ENCODE data around the gene MTARC1.

MTARC1 gene

DNA sequence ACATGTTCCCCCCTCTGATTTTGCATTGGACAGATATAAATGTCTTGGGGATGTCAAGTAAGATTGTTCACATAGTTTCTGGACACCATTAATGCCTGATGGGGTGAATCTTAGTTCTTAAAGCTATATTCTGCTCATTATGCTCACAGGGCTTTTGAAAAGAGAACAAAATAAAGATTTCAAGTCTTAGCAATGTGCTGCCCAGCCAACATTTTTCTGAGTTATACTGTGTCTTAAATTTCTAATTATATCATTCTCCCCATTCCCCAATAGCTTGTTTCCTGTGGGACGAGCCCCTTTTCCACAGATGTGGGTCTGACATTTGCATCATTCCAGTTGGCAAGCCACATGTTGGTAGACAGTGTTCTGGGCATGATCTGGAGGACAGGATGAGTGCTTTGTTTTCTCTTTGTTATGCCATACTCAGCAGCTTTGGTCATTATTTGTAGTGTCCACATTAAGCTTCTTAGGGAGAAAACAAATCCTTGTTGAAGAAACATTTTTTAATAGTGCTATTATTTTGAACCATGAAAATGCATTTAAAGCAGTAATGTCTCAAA is 32.8 kb downstream of the MTARC1 start:
- TF ChIP-seq, protein P1, sequence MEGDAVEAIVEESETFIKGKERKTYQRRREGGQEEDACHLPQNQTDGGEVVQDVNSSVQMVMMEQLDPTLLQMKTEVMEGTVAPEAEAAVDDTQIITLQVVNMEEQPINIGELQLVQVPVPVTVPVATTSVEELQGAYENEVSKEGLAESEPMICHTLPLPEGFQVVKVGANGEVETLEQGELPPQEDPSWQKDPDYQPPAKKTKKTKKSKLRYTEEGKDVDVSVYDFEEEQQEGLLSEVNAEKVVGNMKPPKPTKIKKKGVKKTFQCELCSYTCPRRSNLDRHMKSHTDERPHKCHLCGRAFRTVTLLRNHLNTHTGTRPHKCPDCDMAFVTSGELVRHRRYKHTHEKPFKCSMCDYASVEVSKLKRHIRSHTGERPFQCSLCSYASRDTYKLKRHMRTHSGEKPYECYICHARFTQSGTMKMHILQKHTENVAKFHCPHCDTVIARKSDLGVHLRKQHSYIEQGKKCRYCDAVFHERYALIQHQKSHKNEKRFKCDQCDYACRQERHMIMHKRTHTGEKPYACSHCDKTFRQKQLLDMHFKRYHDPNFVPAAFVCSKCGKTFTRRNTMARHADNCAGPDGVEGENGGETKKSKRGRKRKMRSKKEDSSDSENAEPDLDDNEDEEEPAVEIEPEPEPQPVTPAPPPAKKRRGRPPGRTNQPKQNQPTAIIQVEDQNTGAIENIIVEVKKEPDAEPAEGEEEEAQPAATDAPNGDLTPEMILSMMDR (IDR thresholded peaks at IDR 0.05; ENCODE audit: control insufficient read depth, insufficient read depth, low read depth, low read length, missing control alignments), result no peak
- DNase-seq (ENCODE audit: low read depth), result no peak
- no peak overlapping the region for H3K4me3 ChIP-seq (ENCODE audit: control insufficient read depth, low read depth, low read length)

DNA sequence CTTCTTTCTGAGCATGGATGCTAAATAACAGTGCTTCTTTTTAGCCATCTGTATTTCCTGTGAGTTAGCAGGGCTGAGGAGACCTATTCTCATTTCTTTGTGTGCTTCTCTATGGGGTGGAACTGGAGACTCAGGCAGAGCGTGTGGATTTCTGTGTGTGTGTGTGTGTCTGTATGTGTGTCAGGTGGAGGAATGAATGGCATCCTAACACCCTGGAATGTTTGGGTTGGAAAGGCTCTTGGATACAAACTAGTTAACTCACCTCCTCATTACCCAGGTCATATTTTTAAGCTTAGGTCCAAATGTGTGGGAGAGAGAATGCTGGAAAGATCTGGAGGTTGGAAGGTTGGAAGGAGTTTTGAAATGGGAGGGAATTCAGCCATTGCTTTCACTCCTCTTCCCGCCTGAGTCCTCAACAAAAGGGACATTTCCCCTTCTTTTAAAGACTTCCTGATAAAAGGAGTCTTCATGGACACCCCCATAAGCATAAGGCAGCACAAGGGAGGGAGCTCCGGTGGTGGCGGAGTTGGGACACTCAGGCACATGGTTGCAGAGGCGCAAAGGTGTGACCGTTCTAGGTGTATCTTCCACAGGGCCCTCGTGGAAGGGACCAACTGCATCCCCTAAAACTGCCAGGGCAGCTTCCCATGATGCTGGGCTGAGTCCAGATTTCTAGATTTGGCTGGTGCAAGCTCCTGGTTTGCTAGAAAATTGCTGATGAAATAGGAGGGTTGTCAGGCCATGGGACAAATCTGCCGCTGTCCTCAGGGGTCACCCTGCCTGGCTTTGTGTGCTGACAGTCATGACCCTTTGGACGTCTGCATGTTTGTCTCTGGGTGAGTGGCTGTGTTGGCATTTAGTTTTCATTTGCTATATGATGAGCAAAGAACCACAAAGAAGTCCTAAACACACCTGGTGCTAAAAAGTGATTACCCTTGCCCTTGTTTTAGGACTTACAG is 37.6 kb downstream of the MTARC1 start:
- DNase-seq (ENCODE audit: low read depth), result no peak
- TF ChIP-seq, protein P1 (IDR thresholded peaks at IDR 0.05; ENCODE audit: control insufficient read depth, insufficient read depth, low read depth, low read length, missing control alignments), result no peak
- H3K4me3 ChIP-seq (ENCODE audit: control insufficient read depth, low read depth, low read length), result no peak overlapping the region

DNA sequence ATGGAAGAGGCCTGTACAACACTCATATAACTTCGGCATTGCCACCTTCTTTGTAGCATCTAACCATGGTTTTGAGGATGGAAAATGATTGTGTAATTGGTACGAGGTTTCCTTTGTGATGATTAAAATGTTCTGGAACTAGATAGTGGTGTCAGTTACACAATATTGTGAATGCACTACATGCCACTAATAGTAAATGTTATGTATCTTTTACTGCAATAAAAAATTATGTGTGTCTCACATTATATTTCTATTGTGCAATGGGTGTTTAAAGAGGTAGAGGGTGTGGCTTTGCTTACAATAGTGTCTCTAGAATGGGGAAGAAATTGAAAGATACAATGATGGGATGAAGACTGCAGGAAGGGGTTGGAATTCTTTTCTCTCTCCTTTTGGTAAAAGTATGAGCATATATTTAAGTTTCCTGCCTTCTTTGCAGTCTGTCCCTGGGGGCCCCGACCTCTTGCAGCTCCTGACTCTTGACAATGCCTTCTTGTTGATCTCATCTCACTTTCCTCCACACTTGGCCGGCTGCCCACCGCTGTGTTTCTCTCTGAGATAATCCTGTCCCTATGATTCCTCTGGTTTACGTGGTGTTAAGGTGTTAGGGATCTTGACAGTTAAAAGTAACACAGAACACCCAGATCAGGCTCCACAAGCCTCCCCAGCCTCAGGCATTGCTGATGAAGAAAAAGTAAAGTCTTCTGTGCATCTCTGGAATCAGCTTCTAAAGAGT is 39.3 kb downstream of the MTARC1 start:
- no peak overlapping the region for H3K4me3 ChIP-seq (ENCODE audit: control insufficient read depth, low read depth, low read length)
- TF ChIP-seq, protein P1 (IDR thresholded peaks at IDR 0.05; ENCODE audit: control insufficient read depth, insufficient read depth, low read depth, low read length, missing control alignments), result no peak
- peak; percentile 32 for DNase-seq (ENCODE audit: low read depth)

DNA sequence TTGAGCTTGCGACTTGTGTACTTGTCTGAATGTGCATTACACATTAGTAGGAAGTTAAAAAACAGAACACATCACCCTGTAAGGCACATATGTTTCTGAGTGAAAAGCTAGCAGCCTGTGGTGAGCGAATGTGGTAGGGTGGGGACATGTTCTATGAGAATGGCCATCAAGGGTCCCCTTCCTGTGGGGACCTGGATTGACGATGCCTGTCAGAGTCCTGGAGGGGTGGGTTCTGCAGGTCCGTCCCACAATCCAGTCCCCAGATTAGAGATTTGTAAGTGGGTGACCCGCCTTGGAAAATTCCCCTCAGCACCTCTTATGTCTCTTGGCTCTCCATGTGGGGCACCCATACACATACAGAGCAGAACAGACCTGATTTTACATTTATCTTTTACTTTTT is 40.0 kb downstream of the MTARC1 start:
- no peak overlapping the region for H3K4me3 ChIP-seq (ENCODE audit: control insufficient read depth, low read depth, low read length)
- TF ChIP-seq, protein P1 (IDR thresholded peaks at IDR 0.05; ENCODE audit: control insufficient read depth, insufficient read depth, low read depth, low read length, missing control alignments), result no peak
- no peak for DNase-seq (ENCODE audit: low read depth)

DNA sequence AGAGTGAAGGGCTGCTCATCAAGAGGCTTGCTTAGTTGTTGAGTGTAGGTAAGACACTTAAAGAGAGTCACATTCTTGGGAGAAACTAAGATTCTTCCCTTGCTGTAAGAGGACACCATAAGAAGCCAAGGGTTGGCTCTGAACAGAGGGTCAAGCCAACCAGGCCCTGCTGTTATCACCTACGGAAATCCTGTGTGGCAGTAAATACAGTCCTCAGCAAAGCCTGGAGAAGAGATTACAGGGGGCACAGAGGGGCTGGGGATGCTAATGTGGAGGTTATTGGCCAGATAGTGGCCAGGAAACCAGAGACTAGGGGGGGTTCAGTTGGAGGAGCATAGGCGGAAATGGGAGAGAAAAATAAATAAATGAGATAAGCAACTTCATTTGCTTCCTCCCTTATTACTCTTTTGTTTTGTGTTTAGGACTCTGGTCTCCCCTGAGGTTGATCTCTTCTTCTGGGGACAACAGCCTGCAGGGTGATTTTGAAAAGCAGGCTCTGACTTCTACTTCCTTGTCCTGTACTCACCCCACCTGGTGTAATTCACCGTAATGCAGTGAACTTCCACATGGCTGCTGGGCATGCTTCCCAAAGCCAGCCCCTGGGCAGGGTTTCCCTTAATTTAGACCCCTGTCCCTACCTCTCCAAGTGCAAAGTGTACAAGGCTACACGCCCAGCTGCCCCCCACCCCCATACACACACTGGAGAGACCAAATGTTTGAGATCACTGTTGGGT is 40.9 kb downstream of the MTARC1 start:
- DNase-seq (ENCODE audit: low read depth), result no peak
- H3K4me3 ChIP-seq (ENCODE audit: control insufficient read depth, low read depth, low read length), result no peak overlapping the region
- TF ChIP-seq, protein P1 (IDR thresholded peaks at IDR 0.05; ENCODE audit: control insufficient read depth, insufficient read depth, low read depth, low read length, missing control alignments), result no peak

DNA sequence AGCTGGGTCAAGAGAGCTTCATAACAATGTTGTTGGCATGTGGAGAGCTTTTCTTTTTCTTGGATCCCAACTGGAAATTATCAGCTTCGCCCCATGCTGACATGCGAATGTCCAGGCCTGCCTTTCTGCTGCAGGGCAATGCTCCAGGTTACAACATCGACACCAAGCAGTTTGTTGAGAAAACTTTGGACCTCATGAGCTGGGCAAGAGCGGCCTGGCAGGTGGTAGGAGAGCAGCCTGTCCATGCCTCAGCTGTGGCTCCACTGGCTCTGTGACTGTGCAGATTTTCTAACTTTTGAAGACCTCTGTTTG is 41.4 kb downstream of the MTARC1 start:
- TF ChIP-seq, protein P1 (IDR thresholded peaks at IDR 0.05; ENCODE audit: control insufficient read depth, insufficient read depth, low read depth, low read length, missing control alignments), result no peak
- DNase-seq (ENCODE audit: low read depth), result no peak
- no peak overlapping the region for H3K4me3 ChIP-seq (ENCODE audit: control insufficient read depth, low read depth, low read length)
